ENCODE results near the gene GRIN2D. TPM values are rescaled to one million over a fixed set of nuclear protein-coding genes. Genes with fewer than 3 reads are reported as not detected.

Gene GRIN2D
- total RNA-seq, 1 experiment from 2014 or later, result 0.21 TPM

GRCh38 chr19:48397263-48398101, 4.0 kb downstream of the GRIN2D start:
- DNase-seq (ENCODE audit: low read depth), result no peak

DNA sequence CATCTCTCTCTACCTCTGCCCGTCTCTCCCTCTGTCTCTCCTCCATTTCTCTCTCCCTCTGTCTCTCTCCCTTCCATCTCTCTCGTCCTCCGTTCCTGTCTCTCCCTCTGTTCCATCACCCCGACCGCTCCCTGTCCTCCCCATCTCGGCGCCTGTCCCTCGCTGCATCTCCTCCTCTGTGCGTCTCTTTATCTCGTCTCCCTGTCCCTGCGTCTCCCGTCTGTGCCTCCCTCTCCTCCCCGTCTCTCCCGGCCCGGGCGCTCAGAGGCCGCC, 4.6 kb downstream of the GRIN2D start:
- no peak for DNase-seq (ENCODE audit: low read depth)

DNA sequence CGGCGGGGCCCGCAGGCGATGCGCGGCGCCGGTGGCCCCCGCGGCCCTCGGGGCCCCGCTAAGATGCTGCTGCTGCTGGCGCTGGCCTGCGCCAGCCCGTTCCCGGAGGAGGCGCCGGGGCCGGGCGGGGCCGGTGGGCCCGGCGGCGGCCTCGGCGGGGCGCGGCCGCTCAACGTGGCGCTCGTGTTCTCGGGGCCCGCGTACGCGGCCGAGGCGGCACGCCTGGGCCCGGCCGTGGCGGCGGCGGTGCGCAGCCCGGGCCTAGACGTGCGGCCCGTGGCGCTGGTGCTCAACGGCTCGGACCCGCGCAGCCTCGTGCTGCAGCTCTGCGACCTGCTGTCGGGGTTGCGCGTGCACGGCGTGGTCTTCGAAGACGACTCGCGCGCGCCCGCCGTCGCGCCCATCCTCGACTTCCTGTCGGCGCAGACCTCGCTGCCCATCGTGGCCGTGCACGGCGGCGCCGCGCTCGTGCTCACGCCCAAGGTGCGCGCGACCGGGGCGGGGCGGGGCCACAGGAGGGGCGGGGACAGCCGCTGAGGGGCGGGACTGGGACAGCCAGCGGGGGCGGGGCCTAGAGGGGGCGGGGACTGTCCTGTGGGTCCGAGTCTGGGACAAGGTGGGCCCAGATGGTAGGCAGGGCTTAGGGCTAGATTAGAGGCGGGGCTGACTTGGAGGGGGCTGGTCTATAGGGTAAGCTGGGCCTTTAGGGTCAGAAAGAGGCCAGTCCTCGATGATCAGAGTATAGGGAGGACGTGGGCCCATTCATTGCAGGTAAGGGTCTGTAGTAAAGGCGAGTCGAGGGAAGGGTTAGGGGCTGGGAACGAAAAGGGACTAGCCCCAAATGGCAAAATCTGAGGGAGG, 5.1 kb downstream of the GRIN2D start:
- no peak for DNase-seq (ENCODE audit: low read depth)

- DNase-seq (ENCODE audit: low read depth), result peak; percentile 85
Observed at GRCh38 chr19:48400018-48400742, 6.7 kb downstream of the GRIN2D start.

DNA sequence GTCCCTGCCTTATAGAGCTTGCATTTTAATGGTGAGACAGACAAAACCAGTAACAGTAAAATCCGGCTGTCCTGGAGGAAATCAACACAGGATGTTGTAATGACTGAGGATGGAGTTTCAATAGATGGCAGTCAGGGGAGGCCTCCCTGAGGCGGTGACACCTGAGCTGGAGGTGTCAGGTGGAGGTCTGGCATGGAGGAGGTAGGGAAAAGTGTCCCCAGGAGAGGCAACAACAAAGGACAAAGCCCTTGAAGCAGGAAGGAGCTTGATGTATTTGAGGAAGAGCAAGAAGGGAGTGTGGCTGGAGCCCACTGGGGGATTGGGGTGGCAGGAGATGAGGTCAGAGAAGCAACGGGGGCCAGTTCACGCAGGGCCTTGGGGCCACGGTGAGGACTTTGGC, 7.8 kb downstream of the GRIN2D start:
- DNase-seq (ENCODE audit: low read depth), result no peak

- peak; percentile 68 for DNase-seq (ENCODE audit: low read depth)
Observed at GRCh38 chr19:48403606-48404005, 10.1 kb downstream of the GRIN2D start.

- DNase-seq (ENCODE audit: low read depth), result no peak
Observed at GRCh38 chr19:48405010-48405659, 11.7 kb downstream of the GRIN2D start.

DNA sequence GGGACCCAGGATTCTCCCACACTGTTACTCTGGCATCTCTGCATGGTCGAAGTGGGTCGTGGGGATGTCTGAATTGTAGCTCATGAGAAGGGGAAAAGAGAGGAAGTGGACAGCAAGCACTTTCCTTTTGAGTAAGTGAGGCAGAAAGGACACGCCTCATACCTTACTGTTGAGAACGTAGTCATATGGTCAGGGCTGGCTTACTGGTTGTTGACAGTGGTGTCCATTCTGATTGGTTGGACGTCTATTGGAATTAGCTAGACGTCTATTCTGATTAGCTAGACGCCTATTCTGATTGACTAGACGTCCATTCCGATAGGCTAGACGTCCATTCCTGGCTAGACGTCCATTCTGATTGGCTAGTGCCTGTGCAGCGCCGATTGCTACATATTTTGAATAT, 12.4 kb downstream of the GRIN2D start:
- peak; percentile 65 for DNase-seq (ENCODE audit: low read depth)

- peak; percentile 56 for DNase-seq (ENCODE audit: low read depth)
Observed at GRCh38 chr19:48413879-48414587, 20.6 kb downstream of the GRIN2D start.

- DNase-seq (ENCODE audit: low read depth), result no peak
Observed at GRCh38 chr19:48415395-48415794, 21.9 kb downstream of the GRIN2D start.

DNA sequence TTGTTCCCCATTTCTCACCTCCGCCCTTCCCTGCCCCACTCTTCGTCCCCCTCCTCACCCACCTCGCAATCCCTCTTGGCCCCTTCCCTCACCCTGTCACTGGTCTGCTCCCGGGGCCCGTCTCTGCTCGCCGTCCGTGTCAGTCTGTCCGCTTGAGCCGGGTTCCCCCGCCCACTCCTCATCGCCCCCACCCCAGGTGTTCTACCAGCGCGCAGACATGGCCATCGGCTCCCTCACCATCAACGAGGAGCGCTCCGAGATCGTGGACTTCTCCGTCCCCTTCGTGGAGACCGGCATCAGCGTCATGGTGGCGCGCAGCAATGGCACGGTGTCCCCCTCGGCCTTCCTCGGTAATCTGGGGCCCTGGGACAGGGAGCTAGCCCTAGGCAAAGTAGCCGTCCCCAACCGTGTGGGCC, 22.3 kb downstream of the GRIN2D start:
- DNase-seq (ENCODE audit: low read depth), result no peak

DNA sequence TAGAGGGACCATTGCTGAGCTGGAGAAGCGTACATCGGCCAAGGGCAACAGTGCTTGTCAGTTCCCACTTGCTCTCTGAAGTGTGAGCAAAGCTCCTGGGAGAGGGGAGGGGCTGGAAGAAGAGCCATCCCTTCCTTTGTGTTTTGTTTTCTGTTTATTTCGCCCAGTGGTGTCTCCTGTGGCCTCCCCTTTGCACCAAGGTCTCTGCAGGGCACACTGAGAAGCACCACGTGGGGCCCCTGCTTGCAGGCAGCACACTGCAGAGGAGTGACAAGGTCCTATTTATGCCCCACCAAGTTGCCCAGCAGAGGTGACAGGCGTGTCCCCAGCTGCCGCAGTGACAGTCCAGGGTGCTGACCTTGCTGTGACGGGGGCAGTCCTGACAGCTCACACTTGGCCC, 24.0 kb downstream of the GRIN2D start:
- DNase-seq (ENCODE audit: low read depth), result no peak

DNA sequence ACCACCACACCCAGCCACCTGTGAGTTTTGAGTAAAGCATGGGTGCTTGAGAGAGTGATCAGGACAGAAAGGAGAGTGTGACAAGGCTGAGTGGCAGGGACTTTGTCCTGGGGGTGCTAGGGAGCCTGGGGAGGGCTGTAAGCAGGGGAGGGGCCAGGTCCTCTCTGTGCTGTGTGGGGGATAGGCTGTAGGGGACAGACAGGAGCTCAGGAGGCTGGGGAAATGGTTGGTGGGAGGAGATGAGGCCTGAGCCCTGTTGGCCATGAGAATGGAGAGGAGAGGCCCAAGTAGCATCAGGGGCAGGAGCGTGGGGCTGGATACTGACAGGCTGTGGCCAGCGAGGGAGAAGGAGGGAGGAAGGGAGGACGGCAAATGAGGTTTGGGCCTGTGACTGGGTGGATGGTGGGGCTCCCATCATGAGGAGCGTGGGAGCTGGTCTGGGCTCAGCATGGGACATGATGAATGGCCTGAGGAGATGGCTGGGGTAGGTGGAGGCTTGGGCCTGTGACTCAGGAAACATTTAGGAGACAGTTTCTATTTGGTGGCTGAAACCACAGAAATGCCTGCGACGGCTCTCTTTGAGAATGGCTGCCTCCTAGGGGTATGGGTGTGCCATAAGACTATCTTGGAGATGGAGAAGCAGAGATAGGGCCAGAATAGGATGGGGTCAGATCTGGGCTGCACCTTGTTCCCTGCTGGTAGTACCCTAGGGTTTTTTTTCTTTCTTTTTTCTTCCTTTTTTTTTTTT, 25.0 kb downstream of the GRIN2D start:
- DNase-seq (ENCODE audit: low read depth), result peak; percentile 60

GRCh38 chr19:48419158-48419920, 25.9 kb downstream of the GRIN2D start:
- peak; percentile 78 for DNase-seq (ENCODE audit: low read depth)

- DNase-seq (ENCODE audit: low read depth), result no peak
Observed at GRCh38 chr19:48421548-48421947, 28.1 kb downstream of the GRIN2D start.

DNA sequence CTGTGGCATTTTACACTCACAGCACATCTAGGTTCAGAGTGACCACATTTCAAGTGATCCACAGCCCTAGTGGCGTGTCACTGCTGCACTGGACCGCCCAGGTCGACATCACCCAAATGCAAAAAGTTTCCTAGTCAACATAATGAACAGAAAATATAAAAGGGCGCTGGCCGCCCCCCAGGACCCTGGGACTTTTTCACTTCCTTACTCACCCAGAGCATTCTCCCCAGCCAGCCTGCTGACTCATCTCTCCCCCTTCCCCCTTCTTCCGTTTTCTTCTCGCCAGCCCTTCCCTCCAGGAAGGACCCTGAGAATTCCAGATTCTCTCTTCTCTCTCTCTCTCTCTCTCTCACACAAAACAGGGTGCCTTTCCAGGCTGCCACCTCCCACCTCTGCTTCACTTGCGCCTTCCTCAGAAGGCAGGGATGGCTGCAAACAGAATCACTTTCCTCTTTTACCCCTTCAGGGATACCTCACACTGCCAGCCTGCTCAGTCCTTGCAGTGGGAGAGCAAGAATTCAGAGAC, 31.3 kb downstream of the GRIN2D start:
- peak; percentile 93 for DNase-seq (ENCODE audit: low read depth)

- DNase-seq (ENCODE audit: low read depth), result peak; percentile 15
Observed at GRCh38 chr19:48428670-48429069, 35.2 kb downstream of the GRIN2D start.

- no peak for DNase-seq (ENCODE audit: low read depth)
Observed at GRCh38 chr19:48433337-48433736, 39.9 kb downstream of the GRIN2D start.

GRCh38 chr19:48436586-48436985, 43.1 kb downstream of the GRIN2D start:
- no peak for DNase-seq (ENCODE audit: low read depth)

Measured in HT1080 (cell line).